Activated naive CD8-positive, alpha-beta T cell treated with anti-CD3 and anti-CD28 coated beads for 36 hours (primary cell): Measurements from ENCODE around the gene PTPRU. TPM values are rescaled to one million over a fixed set of nuclear protein-coding genes. Genes with fewer than 3 reads are reported as not detected.
A peak's percentile ranks its signal among the peaks of the same experiment; 100 is the strongest.

Experiments used
- DNase-seq: peaks from one replicate; pipeline ENCODE4 v3.0.0; 2021
- H3K27ac Mint-ChIP-seq: one replicate; pipeline ENCODE4 v1.8.0; 2022; ENCODE audit warnings: mild to moderate bottlenecking, moderate library complexity, mixed read lengths
- H3K27me3 Mint-ChIP-seq: one replicate; pipeline ENCODE4 v1.8.0; 2022; ENCODE audit warnings: mild to moderate bottlenecking, mixed read lengths
- H3K36me3 Mint-ChIP-seq: one replicate; pipeline ENCODE4 v1.8.0; 2021; ENCODE audit warnings: mild to moderate bottlenecking, mixed read lengths
- H3K4me1 Mint-ChIP-seq: one replicate; pipeline ENCODE4 v1.8.0; 2021; ENCODE audit warnings: mixed read lengths
- H3K4me3 Mint-ChIP-seq: one replicate; pipeline ENCODE4 v1.8.0; 2022; ENCODE audit warnings: mild to moderate bottlenecking, moderate library complexity, mixed read lengths
- H3K9me3 Mint-ChIP-seq: one replicate; pipeline ENCODE4 v1.8.0; 2022; ENCODE audit warnings: mixed read lengths
- total RNA-seq, 2 experiments: library from RNA; stranded (reverse); gene quantifications; one replicate each; pipeline ENCODE4 v1.2.3, GENCODE V29; 2021

PTPRU gene
- total RNA-seq, 2 experiments from 2014 or later, result 0.52 to 0.74 TPM

DNA sequence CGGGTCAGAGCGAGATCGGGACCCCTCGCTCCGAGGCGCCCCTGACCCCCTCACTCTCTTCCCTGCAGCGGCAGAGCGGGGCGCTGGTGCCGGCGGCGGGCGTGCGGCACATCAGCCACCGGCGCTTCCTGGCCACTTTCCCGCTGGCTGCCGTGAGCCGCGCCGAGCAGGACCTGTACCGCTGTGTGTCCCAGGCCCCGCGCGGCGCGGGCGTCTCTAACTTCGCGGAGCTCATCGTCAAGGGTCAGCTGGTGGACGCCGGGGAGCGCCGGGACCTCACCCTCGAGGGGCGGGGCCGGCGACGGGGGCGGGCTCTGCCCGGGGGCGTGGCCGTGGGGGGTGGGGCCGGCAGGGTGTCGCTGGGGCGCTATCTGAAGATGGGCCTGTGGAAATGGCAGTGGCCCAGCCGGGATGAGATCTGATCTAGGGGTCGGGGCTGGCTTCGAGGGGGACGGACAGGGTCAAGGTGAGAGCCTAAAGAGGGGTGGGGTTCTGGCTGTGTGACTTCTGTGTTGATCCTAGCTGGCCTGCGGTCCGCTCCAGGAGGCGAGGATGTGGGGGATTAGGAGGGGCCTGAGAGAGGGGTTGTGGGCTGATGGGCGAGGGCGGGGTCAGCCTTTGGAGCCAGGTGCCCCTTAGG lies 23.6 kb downstream of the PTPRU start:
- Mint-ChIP-seq H3K9me3 (no peaks in the 10 kb centered on the region), H3K27ac (no peak overlapping the region), H3K36me3 (no peaks in the 10 kb centered on the region), H3K27me3 (peaks cover 43% of the 10 kb centered on the region), H3K4me1 (peaks cover 3% of the 10 kb centered on the region), H3K4me3 (peak overlapping the region; percentile 80)
- DNase-seq, result peak; percentile 35

- no peaks in the 10 kb centered on the region for H3K9me3 Mint-ChIP-seq
- no peak overlapping the region for H3K27ac Mint-ChIP-seq
- H3K36me3 Mint-ChIP-seq, result no peaks in the 10 kb centered on the region
- H3K4me1 Mint-ChIP-seq, result peaks cover 3% of the 10 kb centered on the region
- DNase-seq, result no peak
- H3K4me3 Mint-ChIP-seq, result peak overlapping the region; percentile 80
- peaks cover 43% of the 10 kb centered on the region for H3K27me3 Mint-ChIP-seq
Measured at GRCh38 chr1:29260531-29260930, 24.2 kb downstream of the PTPRU start.

- Mint-ChIP-seq H3K4me3 (no peak overlapping the region), H3K4me1 (peaks cover 3% of the 10 kb centered on the region), H3K27me3 (peaks cover 65% of the 10 kb centered on the region), H3K36me3 (no peaks in the 10 kb centered on the region), H3K9me3 (no peaks in the 10 kb centered on the region), H3K27ac (no peak overlapping the region)
- no peak for DNase-seq
Measured at GRCh38 chr1:29264773-29265389, 28.6 kb downstream of the PTPRU start.

DNA sequence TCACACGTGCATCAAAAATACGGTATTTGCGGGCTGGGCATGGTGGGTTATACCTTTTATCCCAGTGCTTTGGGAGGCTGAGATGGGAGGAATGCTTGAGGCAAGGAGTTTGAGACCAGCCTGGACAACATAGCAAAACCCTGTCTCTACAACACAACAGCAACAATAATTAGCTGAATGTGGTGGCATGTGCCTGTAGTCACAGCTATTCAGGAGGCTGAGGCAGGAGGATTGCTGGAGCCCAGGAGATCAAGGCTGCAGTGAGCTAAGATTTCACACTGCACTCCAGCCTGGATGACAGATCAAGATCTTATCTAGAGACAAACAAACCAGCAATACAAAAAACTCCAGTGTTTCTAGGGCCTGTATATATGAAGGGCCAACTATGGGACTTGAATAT lies 30.6 kb downstream of the PTPRU start:
- no peak for DNase-seq
- H3K36me3 Mint-ChIP-seq, result no peaks in the 10 kb centered on the region
- no peaks in the 10 kb centered on the region for H3K4me1 Mint-ChIP-seq
- H3K27me3 Mint-ChIP-seq, result peaks cover 57% of the 10 kb centered on the region
- no peaks in the 10 kb centered on the region for H3K9me3 Mint-ChIP-seq
- no peak overlapping the region for H3K4me3 Mint-ChIP-seq
- H3K27ac Mint-ChIP-seq, result no peak overlapping the region

GRCh38 chr1:29267321-29268070 lies 31.2 kb downstream of the PTPRU start:
- DNase-seq, result no peak
- Mint-ChIP-seq H3K27me3 (peaks cover 57% of the 10 kb centered on the region), H3K4me1 (no peaks in the 10 kb centered on the region), H3K9me3 (no peaks in the 10 kb centered on the region), H3K4me3 (no peak overlapping the region), H3K27ac (no peak overlapping the region), H3K36me3 (no peaks in the 10 kb centered on the region)

DNA sequence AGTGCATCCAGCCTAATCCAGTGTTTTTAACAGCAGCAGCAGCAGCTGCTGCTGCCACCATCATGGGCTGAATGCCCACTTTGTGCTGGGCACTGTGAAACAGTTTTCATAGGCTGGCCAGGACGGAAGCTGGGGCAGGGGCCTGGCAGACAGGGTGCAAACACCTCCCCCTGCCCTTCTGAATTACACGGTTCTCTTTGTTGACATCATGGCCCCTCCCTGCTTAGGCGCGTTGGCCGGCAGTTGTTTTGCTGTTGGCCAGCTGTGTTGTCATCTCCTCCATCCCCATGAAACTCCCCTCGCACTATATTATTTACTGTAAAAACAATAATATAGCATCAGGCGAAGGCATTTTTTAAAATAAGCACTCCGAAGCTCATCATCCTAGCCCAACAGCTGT lies 33.1 kb downstream of the PTPRU start:
- no peak for DNase-seq
- Mint-ChIP-seq H3K27ac (no peak overlapping the region), H3K27me3 (peaks cover 59% of the 10 kb centered on the region), H3K36me3 (no peaks in the 10 kb centered on the region), H3K9me3 (no peaks in the 10 kb centered on the region), H3K4me1 (no peaks in the 10 kb centered on the region), H3K4me3 (no peak overlapping the region)

GRCh38 chr1:29270929-29271521 lies 34.7 kb downstream of the PTPRU start:
- Mint-ChIP-seq H3K4me1 (no peaks in the 10 kb centered on the region), H3K27me3 (peaks cover 62% of the 10 kb centered on the region), H3K36me3 (no peaks in the 10 kb centered on the region), H3K4me3 (no peak overlapping the region), H3K27ac (no peak overlapping the region), H3K9me3 (no peaks in the 10 kb centered on the region)
- DNase-seq, result no peak

DNA sequence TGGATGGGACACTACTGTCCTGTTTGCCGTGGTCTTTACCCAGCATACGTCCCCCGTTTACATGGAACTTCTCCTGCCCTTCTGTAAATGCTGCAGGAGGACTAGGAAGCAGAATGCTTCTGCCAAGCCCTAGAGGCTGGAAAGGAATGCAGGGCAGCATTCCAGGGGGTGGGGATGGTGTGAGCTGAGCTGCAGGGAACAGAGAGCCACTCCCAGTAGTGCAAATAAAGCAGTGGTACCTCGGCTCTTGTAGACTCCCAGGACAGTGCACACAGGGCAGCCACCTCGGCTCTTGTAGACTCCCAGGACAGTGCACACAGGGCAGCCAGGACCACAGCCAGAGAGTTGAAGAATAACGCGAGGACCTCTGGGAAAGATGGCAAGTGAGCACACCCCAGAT lies 35.4 kb downstream of the PTPRU start:
- Mint-ChIP-seq H3K27ac (no peak overlapping the region), H3K36me3 (no peaks in the 10 kb centered on the region), H3K4me1 (no peaks in the 10 kb centered on the region), H3K27me3 (peaks cover 55% of the 10 kb centered on the region), H3K4me3 (no peak overlapping the region), H3K9me3 (no peaks in the 10 kb centered on the region)
- no peak for DNase-seq

DNA sequence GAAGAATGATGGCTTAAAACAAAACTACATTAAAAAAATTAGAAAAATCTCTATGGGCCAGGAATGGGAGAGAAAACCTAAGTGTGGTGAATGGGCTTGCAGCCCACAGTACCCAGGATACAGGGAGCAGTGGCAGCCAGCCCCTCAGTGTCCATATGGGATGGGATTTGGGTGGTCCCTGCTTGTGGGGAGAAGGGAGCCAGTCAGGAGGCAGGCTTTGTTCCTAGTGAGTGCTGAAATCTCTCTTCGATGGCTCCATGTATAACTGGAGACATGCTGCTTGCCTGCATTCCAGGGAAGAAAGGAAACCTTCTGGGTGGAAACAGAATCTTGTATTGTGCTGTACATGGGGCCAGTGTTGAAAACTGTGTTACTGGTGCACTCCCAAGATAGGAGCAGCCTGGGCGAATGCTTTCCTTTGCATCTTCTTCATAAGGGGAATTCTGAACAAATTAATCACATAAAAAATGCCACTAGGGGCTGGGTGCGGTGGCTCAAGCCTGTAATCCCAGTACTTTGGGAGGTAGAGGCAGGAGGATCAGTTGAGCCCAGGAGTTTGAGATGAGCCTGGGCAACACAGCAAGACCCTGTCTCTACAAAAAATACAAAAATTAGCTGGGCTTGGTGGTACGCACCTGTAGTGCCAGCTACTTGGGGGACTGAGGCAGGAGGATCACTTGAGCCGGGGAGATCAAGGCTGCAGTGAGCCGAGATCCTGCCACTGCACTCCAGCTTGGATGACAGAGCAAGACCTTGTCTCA lies 36.0 kb downstream of the PTPRU start:
- Mint-ChIP-seq H3K27me3 (peaks cover 49% of the 10 kb centered on the region), H3K4me1 (no peaks in the 10 kb centered on the region), H3K27ac (no peak overlapping the region), H3K36me3 (no peaks in the 10 kb centered on the region), H3K4me3 (no peak overlapping the region), H3K9me3 (no peaks in the 10 kb centered on the region)
- DNase-seq, result no peak

DNA sequence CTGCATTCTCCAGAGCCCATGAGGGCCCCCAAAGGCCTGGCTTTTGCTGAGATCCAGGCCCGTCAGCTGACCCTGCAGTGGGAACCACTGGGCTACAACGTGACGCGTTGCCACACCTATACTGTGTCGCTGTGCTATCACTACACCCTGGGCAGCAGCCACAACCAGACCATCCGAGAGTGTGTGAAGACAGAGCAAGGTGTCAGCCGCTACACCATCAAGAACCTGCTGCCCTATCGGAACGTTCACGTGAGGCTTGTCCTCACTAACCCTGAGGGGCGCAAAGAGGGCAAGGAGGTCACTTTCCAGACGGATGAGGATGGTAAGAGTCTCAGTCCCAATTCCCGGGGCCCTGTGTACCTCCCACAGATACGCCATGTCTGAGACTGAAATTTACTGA lies 39.1 kb downstream of the PTPRU start:
- Mint-ChIP-seq H3K4me3 (no peak overlapping the region), H3K36me3 (no peaks in the 10 kb centered on the region), H3K27me3 (peaks cover 24% of the 10 kb centered on the region), H3K4me1 (no peaks in the 10 kb centered on the region), H3K27ac (no peak overlapping the region), H3K9me3 (no peaks in the 10 kb centered on the region)
- no peak for DNase-seq

- Mint-ChIP-seq H3K9me3 (no peaks in the 10 kb centered on the region), H3K27ac (no peak overlapping the region), H3K27me3 (peaks cover 6% of the 10 kb centered on the region), H3K36me3 (no peaks in the 10 kb centered on the region), H3K4me1 (no peaks in the 10 kb centered on the region), H3K4me3 (no peak overlapping the region)
- no peak for DNase-seq
Measured at GRCh38 chr1:29278124-29278523, 41.8 kb downstream of the PTPRU start.

- Mint-ChIP-seq H3K9me3 (no peaks in the 10 kb centered on the region), H3K4me3 (no peak overlapping the region), H3K27ac (no peak overlapping the region), H3K27me3 (peaks cover 4% of the 10 kb centered on the region), H3K36me3 (no peaks in the 10 kb centered on the region), H3K4me1 (peaks cover 4% of the 10 kb centered on the region)
- DNase-seq, result no peak
Measured at GRCh38 chr1:29279406-29279805, 43.1 kb downstream of the PTPRU start.

GRCh38 chr1:29279951-29280391 lies 43.6 kb downstream of the PTPRU start:
- no peaks in the 10 kb centered on the region for H3K36me3 Mint-ChIP-seq
- H3K4me1 Mint-ChIP-seq, result peaks cover 4% of the 10 kb centered on the region
- DNase-seq, result no peak
- no peak overlapping the region for H3K27ac Mint-ChIP-seq
- peaks cover 4% of the 10 kb centered on the region for H3K27me3 Mint-ChIP-seq
- H3K4me3 Mint-ChIP-seq, result no peak overlapping the region
- H3K9me3 Mint-ChIP-seq, result no peaks in the 10 kb centered on the region

DNA sequence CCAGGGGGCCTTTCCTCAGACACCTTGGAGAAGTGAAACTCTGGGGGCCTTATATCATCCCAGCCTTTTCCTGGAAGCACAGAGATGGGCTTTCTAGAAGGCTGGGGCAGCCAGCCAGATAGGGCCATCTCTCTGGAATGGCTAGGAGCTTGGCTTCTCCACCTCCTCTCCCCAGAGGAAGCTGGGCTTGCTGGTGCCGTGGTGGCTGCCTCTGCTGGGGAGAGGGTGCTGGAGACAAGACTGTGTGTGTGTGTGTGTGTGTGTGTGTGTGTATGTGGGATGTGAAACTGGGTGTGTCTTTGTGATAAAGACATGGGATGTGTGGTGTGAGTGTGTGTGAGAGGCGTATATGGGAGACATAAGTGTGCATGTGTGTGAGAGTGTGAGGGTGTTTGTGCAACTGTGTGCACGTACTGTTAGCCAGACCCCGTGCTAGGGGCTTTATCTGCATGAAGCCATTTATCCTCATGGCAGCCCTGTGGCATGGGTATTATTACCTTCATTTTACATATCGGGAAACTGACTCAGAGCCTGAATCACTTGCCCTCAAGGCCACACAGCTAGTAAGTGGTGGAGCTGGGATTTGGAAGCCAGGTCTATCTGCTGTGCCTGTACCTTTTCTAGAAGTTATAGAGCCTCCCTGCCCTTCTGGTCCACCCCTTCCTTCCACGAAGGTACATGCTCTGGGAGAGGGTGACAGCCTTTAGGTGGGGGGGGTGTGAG lies 44.2 kb downstream of the PTPRU start:
- no peaks in the 10 kb centered on the region for H3K9me3 Mint-ChIP-seq
- H3K4me3 Mint-ChIP-seq, result no peak overlapping the region
- no peak overlapping the region for H3K27ac Mint-ChIP-seq
- H3K36me3 Mint-ChIP-seq, result no peaks in the 10 kb centered on the region
- peaks cover 4% of the 10 kb centered on the region for H3K4me1 Mint-ChIP-seq
- H3K27me3 Mint-ChIP-seq, result peaks cover under 1% of the 10 kb centered on the region
- no peak for DNase-seq
